Stimulated activated naive CD4-positive, alpha-beta T cell treated with Interleukin-2 at 50 U/mL for 16 hours (primary cell): ENCODE data around the gene CLMN.

Experiments
- DNase-seq: peaks from one replicate; lab custom pipeline; 2025; lab: John Stamatoyannopoulos, UW

CLMN gene

DNA sequence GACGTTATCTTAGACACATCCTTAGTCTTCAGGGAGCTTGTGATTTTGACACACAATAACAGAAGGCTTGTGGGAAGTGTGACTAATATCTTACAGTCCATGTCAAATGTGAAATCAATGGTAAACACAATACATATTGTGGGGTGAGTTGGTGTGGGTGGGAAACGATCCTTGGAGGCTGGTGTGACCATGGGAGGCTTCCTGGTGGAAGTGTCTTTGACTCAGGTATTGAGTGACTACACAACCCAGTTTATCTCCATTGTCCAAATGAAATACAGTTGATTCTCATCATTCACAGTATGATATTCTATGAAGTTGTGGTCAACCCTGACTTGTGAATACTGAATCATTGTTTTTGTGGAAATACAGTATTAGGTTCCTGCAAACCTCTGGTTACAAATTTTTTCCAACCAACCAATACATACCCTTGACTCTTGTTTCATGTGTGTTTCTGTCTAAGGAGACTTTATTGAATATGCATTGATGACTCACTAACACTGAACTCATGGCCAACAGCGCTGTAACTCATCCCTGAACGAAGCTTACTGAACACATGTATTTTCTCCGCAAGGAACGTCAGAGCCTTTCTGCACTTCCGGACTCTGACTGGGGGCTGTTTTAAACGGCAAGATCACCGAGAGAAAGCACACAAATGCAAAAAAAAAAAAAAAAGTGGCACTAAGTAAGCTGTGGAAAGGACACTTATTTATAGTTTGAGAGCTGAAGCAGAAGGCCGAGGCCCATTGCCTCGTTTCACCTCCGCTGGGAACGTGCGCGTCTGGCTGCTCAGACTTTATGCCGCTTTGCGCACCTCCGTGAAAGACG is 59.0 kb downstream of the CLMN start:
- peak; percentile 48 for DNase-seq

DNA sequence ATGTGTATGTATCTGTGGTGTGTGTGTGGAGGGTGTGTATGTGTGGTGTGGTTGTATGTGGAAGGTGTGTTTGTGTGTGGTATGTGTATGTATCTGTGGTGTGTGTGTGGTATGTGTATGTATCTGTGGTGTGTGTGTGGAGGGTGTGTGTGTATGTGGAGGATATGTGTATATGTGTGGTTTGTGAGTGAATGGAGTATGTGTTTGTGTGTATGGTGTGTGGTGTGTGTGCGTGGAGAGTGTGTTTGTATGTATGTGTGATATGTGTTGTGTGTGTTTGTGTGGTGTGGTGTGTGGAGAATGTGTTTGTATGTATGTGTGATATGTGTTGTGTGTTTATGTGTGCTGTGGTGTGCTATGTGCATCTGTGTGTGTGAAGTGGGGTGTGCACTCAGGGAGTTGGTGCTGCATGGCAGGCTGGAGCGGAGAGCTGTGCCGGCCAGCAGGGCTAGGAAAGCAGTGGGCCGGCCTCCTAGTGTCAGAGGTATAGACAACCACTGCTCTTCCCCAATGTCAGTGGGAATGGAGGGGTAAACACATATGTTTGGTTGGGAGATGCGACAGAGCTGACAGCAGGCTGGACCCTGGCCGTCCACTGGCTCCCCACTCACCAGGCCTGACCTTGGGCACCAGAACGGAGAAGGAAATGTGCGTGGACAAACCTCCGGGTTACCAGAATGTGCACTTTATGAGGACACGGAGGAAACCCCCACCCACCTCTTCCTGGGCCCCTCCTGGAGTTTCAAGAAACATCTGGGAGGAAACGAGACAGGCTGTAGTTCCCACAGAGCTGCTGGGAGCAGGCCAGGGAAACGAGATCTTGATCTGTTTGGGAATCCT is 60.7 kb downstream of the CLMN start:
- no peak for DNase-seq

DNA sequence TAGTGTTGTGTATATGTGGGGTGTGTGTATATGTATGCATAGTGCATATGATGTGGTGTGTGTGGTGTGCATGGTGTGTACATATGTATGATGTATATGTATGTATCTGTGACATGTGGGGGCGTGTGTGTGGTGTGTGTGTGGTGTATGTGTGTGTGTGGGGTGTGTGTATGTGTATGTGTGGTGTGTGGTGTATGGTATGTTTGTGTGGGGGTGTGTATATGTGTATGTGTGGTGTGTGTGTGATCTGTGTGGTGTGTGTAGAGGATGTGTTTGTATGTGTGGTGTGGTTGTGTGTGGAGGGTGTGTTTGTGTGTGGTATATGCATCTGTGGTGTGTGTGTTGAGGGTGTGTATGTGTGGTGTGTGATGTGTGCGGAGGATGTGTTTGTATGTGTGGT is 61.6 kb downstream of the CLMN start:
- no peak for DNase-seq

DNA sequence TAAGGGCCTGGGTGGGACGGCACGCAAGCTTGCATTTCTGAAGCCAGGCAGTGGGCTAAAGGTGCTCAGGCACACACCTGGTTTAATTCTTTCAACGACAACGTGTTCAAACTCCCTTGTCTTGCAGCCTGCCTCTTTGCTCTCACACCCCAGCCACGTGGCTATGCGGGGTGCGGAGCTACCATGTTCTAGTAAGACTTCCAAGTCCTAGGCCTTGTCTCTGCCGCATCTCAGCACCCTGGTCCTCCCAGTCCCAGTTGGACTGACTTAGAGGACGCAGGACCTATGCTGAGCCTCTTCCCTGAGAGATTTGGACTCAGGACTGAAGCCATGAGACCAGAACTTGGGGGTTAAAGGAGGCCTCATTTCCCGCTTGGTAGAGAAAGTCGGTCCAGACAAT is 62.2 kb downstream of the CLMN start:
- no peak for DNase-seq

DNA sequence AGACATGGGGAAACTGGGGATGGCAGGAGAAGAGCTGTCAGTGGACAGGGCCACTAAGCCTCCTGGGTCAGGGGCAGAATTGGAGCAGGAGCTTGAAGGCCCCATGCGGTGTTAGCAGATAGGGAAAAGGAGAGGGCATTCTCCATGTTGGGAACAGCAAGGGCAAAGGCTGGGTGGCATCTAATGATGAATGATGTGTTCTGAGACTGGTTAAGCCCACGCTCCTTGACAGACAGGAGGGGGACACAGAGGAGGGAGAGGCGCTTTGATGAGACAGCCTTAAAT is 63.0 kb downstream of the CLMN start:
- no peak for DNase-seq

DNA sequence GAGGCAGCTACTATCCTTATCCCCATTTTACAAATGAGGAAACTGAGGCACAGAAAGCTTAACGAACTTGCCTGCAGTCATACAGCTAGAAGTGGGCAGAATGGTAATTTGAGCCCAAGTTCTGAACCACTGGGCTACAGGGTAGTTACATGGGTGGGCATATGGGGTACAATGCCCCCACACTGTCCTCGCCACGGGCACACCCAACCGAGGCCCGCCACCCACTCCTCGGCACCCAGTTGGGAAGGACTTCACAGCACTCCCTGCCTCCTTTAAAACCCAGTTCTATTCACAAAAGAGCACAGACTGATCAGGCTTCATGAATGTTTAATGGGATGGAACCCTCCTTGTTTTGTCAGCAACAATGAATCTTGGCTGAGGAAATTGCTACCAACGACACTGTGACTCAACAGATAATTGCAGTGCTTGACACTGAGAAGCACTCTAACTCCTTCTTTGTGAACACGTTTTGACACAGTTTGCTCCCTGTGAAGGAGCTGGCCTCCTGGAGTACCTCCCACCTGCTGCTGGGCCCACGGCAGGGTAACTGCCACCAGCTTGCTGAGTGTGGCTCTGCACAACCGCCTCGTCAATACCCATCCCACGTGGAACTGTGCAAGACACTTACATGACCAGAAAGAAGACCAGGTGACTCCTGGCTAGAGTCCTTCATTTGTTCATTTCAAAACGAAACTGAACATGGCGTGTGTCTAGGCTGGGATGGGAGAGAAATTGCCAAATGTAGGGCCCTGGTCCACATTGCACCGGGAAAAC is 63.5 kb downstream of the CLMN start:
- no peak for DNase-seq

DNA sequence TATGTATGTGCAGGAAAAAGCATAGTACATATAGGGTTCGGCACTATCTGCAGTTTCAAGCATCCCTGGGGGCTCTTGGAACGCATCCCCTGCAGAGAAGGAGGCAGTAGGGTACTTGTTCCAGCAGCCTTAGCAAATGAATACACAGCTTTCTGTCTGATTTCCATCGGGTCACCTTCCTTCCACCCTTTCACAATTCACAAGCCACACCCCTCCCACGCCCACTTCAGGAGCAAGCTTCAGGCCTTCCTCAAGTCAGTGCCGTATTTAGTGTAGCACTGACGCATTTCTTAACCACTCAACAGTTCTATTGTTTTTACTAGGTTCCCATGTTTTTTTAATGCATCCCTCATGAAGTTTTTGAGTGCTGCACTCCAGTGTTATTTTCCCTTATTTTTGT is 64.2 kb downstream of the CLMN start:
- no peak for DNase-seq

DNA sequence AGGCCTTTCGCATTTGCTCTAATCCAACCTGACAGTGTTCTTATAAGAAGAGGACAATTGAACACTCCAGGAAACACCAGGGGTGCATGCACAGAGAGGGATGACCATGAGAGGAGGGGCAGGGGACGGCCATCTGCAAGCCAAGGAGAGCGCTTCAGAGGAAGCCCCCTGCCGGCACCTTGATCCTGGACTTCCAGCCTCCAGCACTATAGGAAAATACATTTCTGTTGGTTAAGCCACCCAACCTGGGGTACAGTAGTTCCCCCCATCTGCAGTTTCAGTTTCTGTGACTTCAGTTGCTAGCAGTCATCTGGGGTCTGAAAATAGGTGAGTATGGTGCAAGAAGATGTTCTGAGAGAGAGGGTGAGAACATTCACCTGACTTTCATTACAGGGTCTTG is 64.7 kb downstream of the CLMN start:
- no peak for DNase-seq

DNA sequence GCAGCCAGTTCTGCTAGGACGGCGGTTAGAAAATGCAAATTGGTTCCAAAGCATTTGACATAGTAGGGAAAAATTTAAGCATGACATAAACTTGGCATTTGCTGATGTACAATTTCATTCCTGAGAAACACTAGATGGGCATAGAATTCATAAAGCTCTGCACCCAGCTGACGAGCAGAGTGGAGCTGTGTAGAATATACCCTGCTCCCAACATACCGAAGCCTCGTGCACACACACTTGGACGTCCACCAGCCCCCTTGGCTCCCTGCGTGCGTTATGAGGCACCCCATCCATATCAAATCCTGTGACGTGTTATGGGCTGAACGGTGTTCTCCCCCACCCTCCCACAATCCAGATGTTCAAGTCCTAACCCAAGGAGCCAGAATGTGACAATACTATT is 65.4 kb downstream of the CLMN start:
- no peak for DNase-seq

DNA sequence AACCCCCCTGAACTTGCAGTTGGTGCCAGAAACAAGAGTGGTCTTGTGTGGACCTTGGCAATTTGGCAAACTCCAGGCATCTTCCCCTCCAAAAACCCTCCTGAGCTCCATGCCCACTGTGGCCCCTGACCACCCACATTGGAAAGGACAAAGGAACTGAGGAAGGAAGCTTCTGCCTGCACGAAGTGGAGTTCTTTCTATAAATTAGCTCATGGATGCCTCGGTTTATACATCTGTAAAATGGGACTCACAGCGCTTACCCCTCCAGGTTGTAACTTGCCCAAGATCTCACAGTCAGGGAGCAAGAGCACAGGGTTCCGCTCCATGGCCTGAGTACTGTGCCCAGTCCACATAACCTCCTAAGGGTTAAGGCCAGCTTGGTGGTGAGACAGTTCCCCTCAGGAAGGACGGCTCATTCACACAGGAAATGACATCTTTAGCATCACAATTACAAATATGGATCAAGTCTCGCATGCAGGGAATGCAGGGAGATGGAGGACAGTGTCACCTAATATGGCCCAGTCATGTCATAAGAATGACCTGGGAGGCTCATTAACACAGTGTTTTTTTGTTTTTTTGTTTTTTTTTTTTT is 66.6 kb downstream of the CLMN start:
- DNase-seq = no peak

DNA sequence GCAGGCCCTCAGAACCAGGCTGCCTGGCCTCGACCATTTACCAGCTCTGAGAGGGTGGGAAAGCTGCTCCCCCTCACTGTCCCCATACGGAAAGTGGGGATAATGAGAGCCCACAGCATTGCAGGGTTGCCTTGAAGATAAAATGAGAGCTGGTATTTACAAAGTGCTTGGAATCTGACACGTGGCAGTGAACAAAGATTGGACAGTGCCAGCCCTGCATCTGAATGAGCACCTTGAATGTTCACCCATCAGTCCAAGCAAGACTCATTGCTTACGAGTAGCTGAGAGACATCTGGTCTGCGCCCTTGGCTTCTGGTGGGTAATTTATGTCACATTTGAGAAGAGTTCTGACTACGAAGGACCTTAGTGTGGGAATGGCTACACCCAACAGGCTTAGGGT is 67.5 kb downstream of the CLMN start:
- DNase-seq = no peak

DNA sequence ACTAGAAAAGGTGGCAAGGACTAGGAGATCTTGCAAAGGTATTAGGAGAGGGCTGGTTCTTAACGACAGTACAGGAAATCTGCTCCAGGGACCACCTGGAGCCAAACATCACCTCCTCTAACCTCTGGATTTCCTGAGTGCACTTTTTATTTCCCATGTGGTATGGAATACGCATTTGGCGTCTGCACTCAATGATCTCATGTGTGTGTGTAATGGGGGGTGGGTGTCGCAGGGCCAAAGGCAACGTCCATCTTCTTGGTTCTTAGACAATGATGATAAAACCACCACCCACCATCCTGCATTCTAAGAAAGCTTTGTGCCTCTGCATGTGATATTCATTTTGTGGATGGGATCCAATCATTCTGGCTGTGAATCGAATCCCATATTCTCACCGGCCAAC is 68.8 kb downstream of the CLMN start:
- DNase-seq = no peak

DNA sequence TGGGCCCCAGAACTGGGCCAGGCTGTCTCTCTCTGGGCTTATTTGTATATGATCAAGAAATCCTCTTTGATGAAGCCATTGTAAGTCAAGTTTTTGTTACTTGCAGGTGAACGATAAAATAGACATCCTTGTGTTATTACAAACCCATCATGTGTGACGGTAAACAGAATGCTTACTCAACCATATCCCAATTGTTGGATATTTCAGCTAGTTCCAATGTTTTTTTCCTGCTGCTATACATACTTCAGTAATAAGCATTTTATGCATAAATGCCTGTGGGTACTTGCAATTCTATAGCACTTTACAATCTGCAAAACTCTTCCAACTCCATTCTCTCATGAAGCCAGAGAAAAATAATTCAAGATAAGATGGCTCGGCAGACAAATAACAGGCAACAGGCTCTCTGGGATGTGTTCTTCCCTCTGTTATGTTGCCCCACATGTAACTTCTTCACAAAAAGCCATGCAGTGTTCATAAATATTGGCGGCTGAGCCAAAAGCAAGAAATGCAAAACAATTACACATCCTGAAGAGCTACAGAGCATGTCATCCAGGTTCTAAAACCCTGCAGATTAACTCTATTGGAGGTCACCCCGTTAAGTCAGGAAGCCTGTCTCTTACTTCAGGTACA is 69.5 kb downstream of the CLMN start:
- DNase-seq = no peak

DNA sequence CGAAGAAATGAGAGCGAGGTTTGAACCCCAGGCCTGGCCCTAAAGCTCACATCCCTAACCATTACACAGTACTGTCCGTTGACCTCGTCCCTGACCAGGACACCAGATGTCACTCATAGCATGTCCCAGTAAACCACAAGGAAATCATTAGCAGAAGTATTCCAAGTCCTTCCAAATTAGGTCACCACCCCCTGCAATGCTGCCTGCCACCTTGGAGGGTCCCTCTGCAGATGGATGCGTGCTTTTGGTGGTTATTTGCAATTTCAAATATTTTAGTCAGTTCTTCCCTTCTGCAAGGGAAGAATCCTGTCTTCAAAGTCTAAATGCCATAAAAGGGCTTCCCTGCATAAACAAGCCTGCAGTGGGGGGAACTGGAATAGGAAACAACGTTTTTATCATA is 71.3 kb downstream of the CLMN start:
- no peak for DNase-seq

DNA sequence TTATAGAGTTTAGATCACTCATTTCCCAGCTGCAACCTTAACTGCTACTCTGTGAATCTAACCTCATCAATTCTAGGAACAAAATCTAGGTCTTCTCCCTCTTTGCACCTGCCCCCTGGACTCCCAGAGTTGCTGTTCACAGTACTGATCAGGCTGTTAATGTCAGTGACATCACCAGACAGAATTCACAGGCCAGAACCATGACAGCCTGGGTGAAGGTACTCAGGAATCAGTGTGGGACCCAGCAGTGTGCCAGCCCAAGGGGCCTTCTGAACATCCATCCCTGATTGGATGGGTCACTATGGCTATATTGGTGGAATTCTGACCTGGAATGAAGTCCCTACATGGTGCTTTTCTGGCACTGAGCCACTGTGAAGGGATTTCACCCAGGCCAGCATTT is 72.8 kb downstream of the CLMN start:
- no peak for DNase-seq

DNA sequence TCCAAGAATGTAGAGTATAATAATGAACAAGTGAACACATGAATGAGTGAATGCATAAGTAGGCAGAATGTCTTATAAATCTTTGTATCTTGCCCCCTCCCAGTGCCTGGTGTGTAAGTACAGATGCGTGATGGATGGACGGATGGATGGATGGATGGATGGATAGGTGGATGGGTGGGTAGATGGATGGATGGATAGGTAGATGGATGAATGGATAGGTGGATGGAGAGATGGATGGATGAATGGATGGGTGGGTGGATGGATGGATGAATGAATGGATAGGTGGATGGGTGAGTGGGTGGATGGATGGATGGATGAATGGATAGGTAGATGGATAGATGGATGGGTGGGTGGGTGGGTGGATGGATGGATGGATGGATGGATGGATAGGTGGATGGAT is 74.4 kb downstream of the CLMN start:
- DNase-seq = no peak

DNA sequence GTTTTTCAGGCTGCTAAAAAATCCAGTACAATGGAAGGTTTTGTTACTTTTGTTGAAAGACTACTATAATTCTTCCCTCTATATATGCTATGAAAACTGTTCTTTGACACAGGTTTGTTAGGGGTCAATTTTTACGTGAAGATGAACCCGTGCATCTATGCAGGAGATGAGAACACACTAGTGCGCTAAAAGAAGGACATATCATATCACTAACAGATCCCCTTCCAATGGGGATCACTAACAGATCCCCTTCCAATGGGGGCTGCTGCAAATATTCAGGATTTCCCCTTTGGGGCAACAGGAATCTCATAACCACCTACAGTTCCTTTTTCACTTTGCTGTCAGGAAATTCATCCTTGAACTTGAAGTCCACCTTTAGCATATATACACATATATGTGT is 75.1 kb downstream of the CLMN start:
- no peak for DNase-seq

DNA sequence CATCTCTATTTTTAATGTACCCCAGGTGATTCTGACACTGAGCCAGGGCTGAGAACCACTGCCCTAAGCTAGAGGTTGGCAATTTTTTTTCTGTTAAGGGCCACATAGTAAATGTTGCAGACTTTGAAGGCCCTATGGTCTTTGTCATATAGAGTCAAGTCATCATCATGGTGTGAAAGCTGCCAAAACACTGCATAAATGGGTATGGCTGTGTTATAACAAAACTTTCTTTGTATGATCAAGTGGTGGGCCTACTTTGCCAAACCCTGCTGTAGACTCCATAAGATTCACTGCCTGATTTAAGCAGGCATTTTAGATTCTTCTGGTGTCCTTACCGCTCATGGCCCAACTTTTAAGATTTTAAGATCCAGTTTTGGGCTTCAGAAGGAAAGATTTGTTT is 76.8 kb downstream of the CLMN start:
- no peak for DNase-seq

DNA sequence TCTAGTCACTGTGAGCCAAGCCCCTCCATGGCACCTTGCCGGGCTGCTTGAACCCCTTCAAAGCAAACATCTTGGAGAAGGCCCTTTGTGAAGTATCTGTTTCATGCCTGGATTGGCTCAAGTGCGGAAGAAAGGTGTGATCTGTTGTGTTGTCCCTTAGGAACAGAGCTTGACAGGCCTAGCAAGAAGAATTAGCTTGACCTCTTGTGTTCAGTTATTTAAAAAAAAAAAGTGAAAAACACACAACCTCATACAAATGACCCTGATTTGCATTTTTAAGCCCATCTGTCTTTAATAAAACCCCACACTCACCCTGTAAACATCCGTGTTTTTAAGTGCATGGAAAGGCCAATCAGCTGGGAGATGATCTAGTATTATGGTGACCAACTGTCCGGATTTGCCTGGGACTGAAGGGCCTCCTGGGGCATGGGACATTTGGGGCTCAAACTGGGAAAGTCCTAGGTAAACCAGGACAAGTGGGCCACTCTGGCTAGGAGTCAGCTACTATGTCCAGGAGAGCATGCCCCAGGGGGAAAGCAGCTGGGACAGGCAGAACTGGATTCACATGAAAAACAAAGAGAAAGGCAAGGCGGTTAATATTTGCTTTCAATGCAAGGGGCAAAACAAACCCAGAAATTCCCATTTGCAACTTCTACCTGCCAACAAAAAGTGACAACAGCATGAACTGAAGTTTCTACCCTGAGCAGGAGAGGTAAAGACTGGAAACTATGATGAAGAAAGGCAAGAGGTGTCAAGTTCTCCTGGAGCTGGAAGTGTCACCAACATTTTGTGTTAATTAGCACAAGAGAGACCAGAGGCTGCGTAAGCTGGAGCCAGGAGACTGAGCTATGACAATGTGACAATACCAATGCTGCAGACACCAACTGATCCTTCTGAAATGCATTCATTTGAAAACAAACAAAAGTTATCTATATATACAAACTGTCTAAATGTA is 78.6 kb downstream of the CLMN start:
- no peak for DNase-seq

DNA sequence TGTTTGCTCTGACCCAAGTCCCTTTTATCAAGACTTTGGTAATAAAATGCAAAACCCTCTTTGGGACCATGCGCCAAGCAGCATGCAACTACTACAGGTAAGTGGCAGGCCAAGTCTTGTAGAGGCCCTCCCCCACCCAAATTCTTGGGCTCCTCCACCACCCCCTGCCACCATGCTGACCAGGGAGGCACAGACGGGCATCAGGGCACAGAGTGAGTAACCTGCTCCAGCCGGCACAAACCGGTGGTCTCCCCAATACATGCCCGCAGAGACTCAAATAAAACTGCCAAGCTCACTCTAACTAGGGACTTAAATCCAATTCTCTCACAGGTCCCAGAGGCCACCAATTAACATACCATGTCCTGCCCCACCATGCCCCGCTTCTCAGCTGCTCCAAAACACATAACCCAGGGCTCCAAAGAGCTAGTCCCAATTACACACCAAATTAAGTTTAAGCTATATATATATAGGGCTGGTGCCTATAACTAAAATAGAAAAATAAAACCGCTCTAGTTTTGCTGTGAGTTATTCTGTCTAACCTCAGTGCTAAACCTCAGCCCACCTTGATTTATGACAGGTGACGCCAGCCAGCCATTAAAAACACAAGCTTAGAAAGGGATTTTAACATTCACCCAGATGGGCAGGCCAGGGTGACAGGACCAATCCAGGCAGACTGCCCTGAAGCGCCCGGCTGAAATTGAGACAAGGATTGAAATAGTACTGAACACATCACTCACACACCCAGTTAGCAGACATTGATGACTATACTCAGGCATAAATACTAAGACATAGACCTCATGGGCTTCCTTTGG is 81.0 kb downstream of the CLMN start:
- DNase-seq = no peak
